HG02610 (cell line): ENCODE measurements around the gene RRP1B.

Experiments
- ATAC-seq: cut with Tn5 transposase; IDR thresholded peaks from one replicate; pipeline ENCODE4 v1.9.1; 2021; ENCODE audit warnings: mild to moderate bottlenecking, moderate library complexity; ENCODE audit not compliant: unreplicated experiment

RRP1B gene

DNA sequence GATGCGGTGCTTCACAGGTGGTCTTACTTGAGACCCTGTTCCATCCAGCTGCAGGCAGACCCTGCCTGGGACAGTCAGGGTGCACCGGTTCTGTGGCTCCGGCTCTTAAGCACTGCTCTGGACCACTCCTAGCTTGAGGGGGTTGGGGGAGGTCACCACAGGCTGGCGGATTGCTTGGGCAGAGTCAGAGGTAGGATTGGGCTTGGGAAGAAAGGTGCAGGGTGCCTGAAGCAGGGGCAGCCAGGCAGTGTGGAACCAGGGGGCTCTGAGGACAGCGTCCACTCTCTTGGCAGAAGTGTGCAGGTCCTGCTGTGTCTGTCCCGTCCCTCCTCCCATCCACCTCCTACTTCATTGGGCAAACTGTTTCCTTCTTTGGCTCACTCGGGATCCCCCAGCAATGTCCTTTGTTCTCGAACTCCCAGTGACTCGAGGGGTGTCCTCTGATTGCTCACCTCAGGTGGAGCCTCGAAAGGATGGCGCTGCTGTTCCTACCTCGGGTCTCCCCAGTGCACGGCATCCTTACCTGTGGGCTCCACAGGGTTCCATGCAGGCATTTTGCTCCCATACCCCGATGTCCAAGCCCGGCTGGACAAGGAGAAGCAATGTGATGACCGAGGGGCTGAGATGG is 61.3 kb downstream of the RRP1B start:
- ATAC-seq = no peak

DNA sequence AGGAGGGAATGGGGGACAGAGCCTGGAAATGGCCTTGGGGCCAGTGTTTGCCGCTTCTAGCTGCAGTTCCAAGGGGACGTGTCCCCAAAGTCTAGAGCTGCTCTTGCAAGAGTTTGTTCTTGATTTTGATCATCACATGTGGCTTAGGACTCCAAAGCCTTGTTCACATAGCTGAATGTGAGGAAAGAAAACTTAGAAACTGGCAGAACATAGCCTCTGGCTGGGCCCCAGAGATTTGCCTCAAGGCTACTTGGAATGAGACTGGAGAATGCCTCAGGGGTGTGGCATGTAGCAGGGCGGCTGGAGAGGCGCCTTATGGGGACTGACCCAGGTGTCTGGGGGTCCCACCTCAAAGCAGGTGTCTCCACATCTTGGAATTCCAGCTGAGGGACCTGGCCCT is 61.8 kb downstream of the RRP1B start:
- ATAC-seq = no peak

GRCh38 chr21:43721939-43722338 is 62.6 kb downstream of the RRP1B start:
- ATAC-seq = no peak

GRCh38 chr21:43723648-43724047 is 64.3 kb downstream of the RRP1B start:
- ATAC-seq = no peak

- no peak for ATAC-seq
These were observed 67.5 kb downstream of the RRP1B start for GRCh38 chr21:43726686-43727518.

- ATAC-seq = no peak
These were observed 68.3 kb downstream of the RRP1B start for GRCh38 chr21:43727519-43728153.

GRCh38 chr21:43728154-43728466 is 68.8 kb downstream of the RRP1B start:
- ATAC-seq = no peak

- peak; percentile 70 for ATAC-seq
These were observed 69.4 kb downstream of the RRP1B start for GRCh38 chr21:43728467-43729390.

DNA sequence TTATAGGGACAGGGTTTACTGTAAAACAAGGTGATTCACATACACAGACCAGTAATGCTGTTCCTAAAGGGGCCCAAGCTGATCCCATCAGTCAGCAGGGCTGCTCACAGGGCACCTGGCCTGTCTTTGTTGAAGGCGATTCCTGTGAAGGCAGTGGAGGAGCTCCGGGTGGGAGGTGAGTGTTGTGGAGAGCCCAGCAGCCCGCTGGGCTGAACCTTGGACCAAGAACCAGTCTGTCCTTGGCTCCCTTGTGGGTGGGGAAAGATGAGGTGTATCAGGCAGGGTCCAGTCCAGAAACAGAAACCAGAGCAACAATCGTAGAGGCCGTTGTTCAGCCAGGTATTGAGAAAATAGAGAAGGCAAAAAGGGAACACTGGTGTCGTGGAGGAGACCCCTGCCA is 72.1 kb downstream of the RRP1B start:
- no peak for ATAC-seq

DNA sequence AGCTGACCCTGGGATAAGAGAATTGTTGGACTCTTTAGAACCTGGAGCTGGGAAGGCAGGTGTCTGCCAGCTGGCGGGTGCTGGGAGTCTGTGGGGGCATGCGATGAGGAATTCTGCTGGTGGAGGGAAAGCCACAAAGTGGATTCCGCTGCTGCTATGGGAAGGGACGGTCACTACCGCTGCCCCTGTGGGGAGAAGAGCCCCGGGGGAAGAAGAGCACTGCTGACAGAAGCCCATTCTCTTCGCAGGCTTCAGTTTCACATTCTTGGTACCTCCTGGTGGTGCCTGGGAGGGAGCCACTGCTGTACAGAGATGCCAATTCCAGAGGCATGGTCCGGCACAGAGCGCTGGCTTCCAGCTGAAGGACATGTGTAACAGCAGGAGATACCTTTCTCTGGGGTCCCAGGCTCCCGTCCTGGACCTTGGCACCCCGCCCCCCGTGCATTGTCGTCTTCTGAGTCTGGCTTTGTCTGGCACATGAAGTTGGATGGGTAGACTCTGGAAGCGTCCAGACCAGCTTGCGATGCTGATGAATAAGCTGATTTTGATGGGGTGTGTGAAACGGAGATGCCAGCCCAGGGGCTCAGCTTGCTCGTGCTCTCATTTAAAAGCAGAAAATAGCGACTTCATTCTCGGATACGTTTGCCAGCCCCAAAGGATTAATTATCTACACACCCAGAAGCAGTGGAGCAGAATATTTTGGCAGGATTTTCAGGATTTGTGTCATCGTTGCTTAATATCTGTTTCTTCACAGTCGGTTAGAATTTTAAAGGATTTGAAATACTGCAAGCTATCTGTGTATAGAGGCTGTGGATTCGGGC is 72.7 kb downstream of the RRP1B start:
- ATAC-seq = no peak

- ATAC-seq = no peak
These were observed 73.7 kb downstream of the RRP1B start for GRCh38 chr21:43733060-43733459.

- ATAC-seq = no peak
These were observed 74.2 kb downstream of the RRP1B start for GRCh38 chr21:43733529-43734071.

DNA sequence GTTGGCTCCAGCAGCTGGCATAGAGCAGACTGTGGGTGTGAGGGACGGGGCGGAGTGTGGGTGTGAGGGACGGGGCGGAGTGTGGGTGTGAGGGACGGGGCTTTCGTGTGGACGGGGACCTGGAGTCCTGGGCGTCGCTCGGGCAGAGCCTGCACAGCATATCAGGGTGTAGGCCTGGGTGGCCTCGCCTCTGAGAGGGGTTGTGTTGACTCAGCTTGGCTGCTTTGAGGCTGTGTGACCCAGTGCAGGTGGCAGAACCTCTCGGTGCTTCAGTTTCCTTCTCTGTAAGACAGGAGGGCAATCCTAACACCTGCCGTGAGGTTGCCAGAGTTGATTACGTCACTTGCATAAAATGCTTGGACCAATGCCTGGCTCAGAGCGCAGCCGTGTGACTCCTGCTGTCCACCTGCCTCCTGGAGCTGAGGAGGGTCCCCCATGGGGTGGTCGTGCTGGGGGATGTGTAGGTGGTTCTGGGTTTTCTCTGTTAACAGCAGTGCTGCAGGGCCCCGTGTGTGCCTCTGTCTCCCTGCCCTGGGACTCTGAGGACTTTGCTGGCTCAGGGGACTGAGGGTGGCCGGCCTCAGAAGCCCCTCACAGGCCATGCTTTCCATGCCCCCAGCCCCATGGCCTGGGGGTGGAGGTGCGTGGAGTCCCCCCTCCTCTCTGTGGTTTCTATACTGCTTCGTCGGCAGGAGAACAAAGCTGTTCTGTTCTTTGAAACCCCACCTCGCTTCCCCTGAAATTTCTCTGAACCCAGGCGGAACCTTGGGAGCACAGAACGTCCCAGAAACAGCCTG is 75.0 kb downstream of the RRP1B start:
- ATAC-seq = no peak

GRCh38 chr21:43734928-43735229 is 75.5 kb downstream of the RRP1B start:
- ATAC-seq = no peak

GRCh38 chr21:43735236-43736091 is 76.1 kb downstream of the RRP1B start:
- ATAC-seq = no peak

DNA sequence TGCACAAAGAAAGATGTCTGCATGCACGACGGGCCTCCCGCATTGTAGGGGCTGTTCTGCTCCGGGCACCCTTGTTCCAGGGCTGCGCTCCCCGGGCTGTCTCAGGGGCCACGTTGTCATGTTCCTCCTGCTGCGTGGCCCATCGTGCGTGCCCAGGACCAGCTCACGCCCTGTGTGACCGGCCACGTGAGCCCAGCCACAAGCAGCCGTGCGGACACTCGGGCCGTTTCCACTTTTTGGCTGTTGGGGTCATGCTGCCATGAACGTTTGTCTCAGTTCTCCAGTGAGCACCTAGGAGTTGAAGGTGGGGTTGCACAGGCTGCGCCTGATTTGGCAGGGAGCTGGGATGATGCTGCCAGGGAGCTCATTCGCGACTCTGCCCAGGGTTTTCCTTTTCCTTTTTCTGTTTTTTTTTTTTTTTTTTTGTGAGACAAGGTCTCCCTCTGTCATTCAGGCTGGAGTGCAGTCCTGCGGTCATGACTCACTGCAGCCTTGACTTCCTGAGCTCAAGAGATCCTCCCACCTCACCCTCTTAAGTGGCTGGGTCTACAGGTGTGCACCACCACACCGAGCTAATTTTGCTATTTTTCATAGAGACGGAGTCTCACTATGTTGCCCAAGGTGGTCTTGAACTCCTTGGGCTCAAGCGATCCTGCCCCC is 77.0 kb downstream of the RRP1B start:
- no peak for ATAC-seq

GRCh38 chr21:43737158-43737950 is 78.0 kb downstream of the RRP1B start:
- no peak for ATAC-seq
